Ovary (tissue), 3 donors: ENCODE data around the gene SLC30A10.

Experiments
- CTCF ChIP-seq, 3 donors: fragments of 450-650 bp in 2 of 3; fragments of 200-600 bp in 1 of 3; IDR thresholded peaks; one replicate each; pipeline versions ENCODE4 v1.5.1 to v1.8.0; 2016 to 2022; ENCODE audit warnings: antibody characterized with exemption in 3 of 3, mild to moderate bottlenecking in 1 of 3
- POLR2A ChIP-seq: fragments of 450-650 bp; IDR thresholded peaks from one replicate; pipeline ENCODE4 v1.6.1; 2017; ENCODE audit warnings: antibody characterized with exemption, mild to moderate bottlenecking, moderate library complexity
- donor health status: DM: no; HTN: no; CAD: no.

GRCh38 chr1:219924342-219924741, 4.0 kb downstream of the SLC30A10 start:
- no peak for TF ChIP-seq POLR2A
- no peak for TF ChIP-seq CTCF (IDR thresholded peaks at IDR 0.05)
